ENCODE data around the gene MYL7.

DNA sequence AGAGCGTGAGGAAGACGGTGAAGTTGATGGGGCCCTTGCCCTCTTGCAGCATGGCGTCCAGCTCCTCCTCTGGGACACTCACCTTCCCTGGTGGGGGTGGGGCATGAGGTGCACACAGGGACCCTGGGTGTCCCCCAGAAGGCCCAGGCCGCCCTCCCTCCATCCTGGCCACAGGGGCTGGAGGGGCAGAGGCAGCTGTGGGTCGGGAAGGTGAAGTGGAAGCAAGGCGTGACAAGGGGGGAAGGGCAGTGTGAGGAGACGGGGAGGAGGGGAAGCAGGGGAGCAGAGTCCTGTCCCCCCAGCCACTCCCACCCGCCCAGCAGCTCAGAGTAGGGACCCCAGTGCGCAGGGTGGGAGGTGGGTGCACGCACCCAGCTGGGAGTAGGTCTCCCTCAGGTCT lies 791 bp downstream of the MYL7 start:
- no peak for TF ChIP-seq EZH2 (IDR thresholded peaks at IDR 0.05; ENCODE audit: borderline replicate concordance, low read length)
- TF ChIP-seq, protein P1, sequence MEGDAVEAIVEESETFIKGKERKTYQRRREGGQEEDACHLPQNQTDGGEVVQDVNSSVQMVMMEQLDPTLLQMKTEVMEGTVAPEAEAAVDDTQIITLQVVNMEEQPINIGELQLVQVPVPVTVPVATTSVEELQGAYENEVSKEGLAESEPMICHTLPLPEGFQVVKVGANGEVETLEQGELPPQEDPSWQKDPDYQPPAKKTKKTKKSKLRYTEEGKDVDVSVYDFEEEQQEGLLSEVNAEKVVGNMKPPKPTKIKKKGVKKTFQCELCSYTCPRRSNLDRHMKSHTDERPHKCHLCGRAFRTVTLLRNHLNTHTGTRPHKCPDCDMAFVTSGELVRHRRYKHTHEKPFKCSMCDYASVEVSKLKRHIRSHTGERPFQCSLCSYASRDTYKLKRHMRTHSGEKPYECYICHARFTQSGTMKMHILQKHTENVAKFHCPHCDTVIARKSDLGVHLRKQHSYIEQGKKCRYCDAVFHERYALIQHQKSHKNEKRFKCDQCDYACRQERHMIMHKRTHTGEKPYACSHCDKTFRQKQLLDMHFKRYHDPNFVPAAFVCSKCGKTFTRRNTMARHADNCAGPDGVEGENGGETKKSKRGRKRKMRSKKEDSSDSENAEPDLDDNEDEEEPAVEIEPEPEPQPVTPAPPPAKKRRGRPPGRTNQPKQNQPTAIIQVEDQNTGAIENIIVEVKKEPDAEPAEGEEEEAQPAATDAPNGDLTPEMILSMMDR (IDR thresholded peaks at IDR 0.05; ENCODE audit: low read length): no peak

Measured in OCI-LY1 (cell line).